Osteocyte (in vitro differentiated cells): ENCODE data around the gene PDE6A. TPM values are rescaled to one million over a fixed set of nuclear protein-coding genes. Genes with fewer than 3 reads are reported as not detected.

Experiments
- DNase-seq: peaks from one replicate; pipeline ENCODE4 v3.0.0; 2021; ENCODE audit warnings: mixed read lengths; ENCODE audit not compliant: unreplicated experiment; ENCODE audit errors: extremely low spot score
- H3K27ac Mint-ChIP-seq: one replicate; pipeline ENCODE4 v1.8.0; 2021; ENCODE audit warnings: mild to moderate bottlenecking, mixed read lengths; ENCODE audit not compliant: unreplicated experiment
- H3K27me3 Mint-ChIP-seq: one replicate; pipeline ENCODE4 v1.8.0; 2021; ENCODE audit warnings: mixed read lengths; ENCODE audit not compliant: unreplicated experiment
- H3K36me3 Mint-ChIP-seq: one replicate; pipeline ENCODE4 v1.8.0; 2021; ENCODE audit warnings: mixed read lengths; ENCODE audit not compliant: unreplicated experiment
- H3K4me1 Mint-ChIP-seq: one replicate; pipeline ENCODE4 v1.8.0; 2021; ENCODE audit warnings: mixed read lengths; ENCODE audit not compliant: unreplicated experiment
- H3K4me3 Mint-ChIP-seq: one replicate; pipeline ENCODE4 v1.8.0; 2021; ENCODE audit warnings: mild to moderate bottlenecking, moderate library complexity, mixed read lengths; ENCODE audit not compliant: unreplicated experiment
- H3K9me3 Mint-ChIP-seq: one replicate; pipeline ENCODE4 v1.8.0; 2021; ENCODE audit warnings: mixed read lengths; ENCODE audit not compliant: unreplicated experiment
- CTCF ChIP-seq: fragments of 200-600 bp; sonication (generic); IDR thresholded peaks from 2 replicates; pipeline ENCODE4 v1.5.0; 2021; ENCODE audit warnings: antibody characterized with exemption, mild to moderate bottlenecking, moderate library complexity
- total RNA-seq: library from RNA; stranded (reverse); gene quantifications from 2 replicates; pipeline ENCODE4 v1.2.1, GENCODE V29; 2021

PDE6A gene
- total RNA-seq, 1 donor from 2014 or later, result not detected

GRCh38 chr5:149941795-149942194, 2.8 kb downstream of the PDE6A start:
- H3K4me3 Mint-ChIP-seq, result no peak overlapping the region
- no peak overlapping the region for H3K27ac Mint-ChIP-seq
- H3K9me3 Mint-ChIP-seq, result no peaks in the 10 kb centered on the region
- H3K27me3 Mint-ChIP-seq, result no peaks in the 10 kb centered on the region
- H3K4me1 Mint-ChIP-seq, result peaks cover 45% of the 10 kb centered on the region
- no peak for TF ChIP-seq CTCF
- no peak for DNase-seq
- no peaks in the 10 kb centered on the region for H3K36me3 Mint-ChIP-seq

- Mint-ChIP-seq H3K4me3 (no peak overlapping the region), H3K27me3 (no peaks in the 10 kb centered on the region), H3K9me3 (no peaks in the 10 kb centered on the region), H3K36me3 (no peaks in the 10 kb centered on the region), H3K4me1 (peaks cover 49% of the 10 kb centered on the region), H3K27ac (no peak overlapping the region)
- no peak for TF ChIP-seq CTCF
- DNase-seq, result no peak
Observed at GRCh38 chr5:149940941-149941644, 3.5 kb downstream of the PDE6A start.

GRCh38 chr5:149940077-149940574, 4.5 kb downstream of the PDE6A start:
- H3K27me3 Mint-ChIP-seq, result no peaks in the 10 kb centered on the region
- no peak overlapping the region for H3K4me3 Mint-ChIP-seq
- peak overlapping the region; percentile 90 for H3K27ac Mint-ChIP-seq
- no peak for TF ChIP-seq CTCF
- no peaks in the 10 kb centered on the region for H3K9me3 Mint-ChIP-seq
- H3K4me1 Mint-ChIP-seq, result peaks cover 49% of the 10 kb centered on the region
- no peaks in the 10 kb centered on the region for H3K36me3 Mint-ChIP-seq
- DNase-seq, result no peak

GRCh38 chr5:149939546-149939945, 5.0 kb downstream of the PDE6A start:
- Mint-ChIP-seq H3K4me1 (peaks cover 49% of the 10 kb centered on the region), H3K27ac (peak overlapping the region; percentile 90), H3K27me3 (no peaks in the 10 kb centered on the region), H3K9me3 (no peaks in the 10 kb centered on the region), H3K4me3 (no peak overlapping the region), H3K36me3 (no peaks in the 10 kb centered on the region)
- no peak for TF ChIP-seq CTCF
- no peak for DNase-seq

- peaks cover 49% of the 10 kb centered on the region for H3K4me1 Mint-ChIP-seq
- no peak for TF ChIP-seq CTCF
- no peak for DNase-seq
- peak overlapping the region; percentile 90 for H3K27ac Mint-ChIP-seq
- no peaks in the 10 kb centered on the region for H3K36me3 Mint-ChIP-seq
- no peak overlapping the region for H3K4me3 Mint-ChIP-seq
- H3K9me3 Mint-ChIP-seq, result no peaks in the 10 kb centered on the region
- no peaks in the 10 kb centered on the region for H3K27me3 Mint-ChIP-seq
Observed at GRCh38 chr5:149938791-149939358, 5.7 kb downstream of the PDE6A start.
